ENCODE results near the gene TIGD6.

Gene TIGD6

GRCh38 chr5:150017226-150018005, 17.0 kb upstream of the TIGD6 start:
- H3K36me3 ChIP-seq (ENCODE audit: control insufficient read depth, insufficient read depth, low read length): peaks cover 64% of the 10 kb centered on the region
- no peak overlapping the region for H3K4me3 ChIP-seq (ENCODE audit: insufficient read depth, low read depth, low read length, poor library complexity, severe bottlenecking)
- H3K27ac ChIP-seq (ENCODE audit: insufficient read depth, low read length, poor library complexity, severe bottlenecking): no peak overlapping the region
- no peaks in the 10 kb centered on the region for H3K27me3 ChIP-seq (replicated peaks; ENCODE audit: control insufficient read depth, insufficient read depth, low read length, poor library complexity, severe bottlenecking)
- H3K4me1 ChIP-seq (ENCODE audit: control insufficient read depth, insufficient read depth, low read length, poor library complexity, severe bottlenecking): no peaks in the 10 kb centered on the region
- H3K9me3 ChIP-seq (ENCODE audit: control insufficient read depth, low read length): no peaks in the 10 kb centered on the region
- no peak for DNase-seq

GRCh38 chr5:150016537-150016936, 16.1 kb upstream of the TIGD6 start:
- no peak overlapping the region for H3K27ac ChIP-seq (ENCODE audit: insufficient read depth, low read length, poor library complexity, severe bottlenecking)
- DNase-seq: no peak
- no peak overlapping the region for H3K4me3 ChIP-seq (ENCODE audit: insufficient read depth, low read depth, low read length, poor library complexity, severe bottlenecking)
- H3K4me1 ChIP-seq (ENCODE audit: control insufficient read depth, insufficient read depth, low read length, poor library complexity, severe bottlenecking): no peaks in the 10 kb centered on the region
- no peaks in the 10 kb centered on the region for H3K9me3 ChIP-seq (ENCODE audit: control insufficient read depth, low read length)
- H3K36me3 ChIP-seq (ENCODE audit: control insufficient read depth, insufficient read depth, low read length): peaks cover 62% of the 10 kb centered on the region
- H3K27me3 ChIP-seq (replicated peaks; ENCODE audit: control insufficient read depth, insufficient read depth, low read length, poor library complexity, severe bottlenecking): no peaks in the 10 kb centered on the region

- Histone ChIP-seq H3K4me1 (ENCODE audit: control insufficient read depth, insufficient read depth, low read length, poor library complexity, severe bottlenecking) (no peaks in the 10 kb centered on the region), H3K36me3 (ENCODE audit: control insufficient read depth, insufficient read depth, low read length) (peaks cover 57% of the 10 kb centered on the region), H3K9me3 (ENCODE audit: control insufficient read depth, low read length) (no peaks in the 10 kb centered on the region), H3K4me3 (ENCODE audit: insufficient read depth, low read depth, low read length, poor library complexity, severe bottlenecking) (no peak overlapping the region), H3K27me3 (replicated peaks; ENCODE audit: control insufficient read depth, insufficient read depth, low read length, poor library complexity, severe bottlenecking) (no peaks in the 10 kb centered on the region), H3K27ac (ENCODE audit: insufficient read depth, low read length, poor library complexity, severe bottlenecking) (no peak overlapping the region)
- no peak for DNase-seq
These were observed 15.0 kb upstream of the TIGD6 start for GRCh38 chr5:150015415-150015814.

- Histone ChIP-seq H3K4me3 (ENCODE audit: insufficient read depth, low read depth, low read length, poor library complexity, severe bottlenecking) (no peak overlapping the region), H3K4me1 (ENCODE audit: control insufficient read depth, insufficient read depth, low read length, poor library complexity, severe bottlenecking) (no peaks in the 10 kb centered on the region), H3K9me3 (ENCODE audit: control insufficient read depth, low read length) (no peaks in the 10 kb centered on the region), H3K27ac (ENCODE audit: insufficient read depth, low read length, poor library complexity, severe bottlenecking) (no peak overlapping the region), H3K27me3 (replicated peaks; ENCODE audit: control insufficient read depth, insufficient read depth, low read length, poor library complexity, severe bottlenecking) (no peaks in the 10 kb centered on the region), H3K36me3 (ENCODE audit: control insufficient read depth, insufficient read depth, low read length) (peaks cover 57% of the 10 kb centered on the region)
- DNase-seq: no peak
These were observed 14.0 kb upstream of the TIGD6 start for GRCh38 chr5:150014456-150014855.

- no peaks in the 10 kb centered on the region for H3K27me3 ChIP-seq (replicated peaks; ENCODE audit: control insufficient read depth, insufficient read depth, low read length, poor library complexity, severe bottlenecking)
- no peak overlapping the region for H3K27ac ChIP-seq (ENCODE audit: insufficient read depth, low read length, poor library complexity, severe bottlenecking)
- no peaks in the 10 kb centered on the region for H3K9me3 ChIP-seq (ENCODE audit: control insufficient read depth, low read length)
- H3K4me3 ChIP-seq (ENCODE audit: insufficient read depth, low read depth, low read length, poor library complexity, severe bottlenecking): no peak overlapping the region
- H3K4me1 ChIP-seq (ENCODE audit: control insufficient read depth, insufficient read depth, low read length, poor library complexity, severe bottlenecking): no peaks in the 10 kb centered on the region
- peaks cover 62% of the 10 kb centered on the region for H3K36me3 ChIP-seq (ENCODE audit: control insufficient read depth, insufficient read depth, low read length)
- DNase-seq: no peak
These were observed 13.5 kb upstream of the TIGD6 start for GRCh38 chr5:150013931-150014330.

- DNase-seq: no peak
- Histone ChIP-seq H3K27me3 (replicated peaks; ENCODE audit: control insufficient read depth, insufficient read depth, low read length, poor library complexity, severe bottlenecking) (no peaks in the 10 kb centered on the region), H3K27ac (ENCODE audit: insufficient read depth, low read length, poor library complexity, severe bottlenecking) (no peak overlapping the region), H3K4me3 (ENCODE audit: insufficient read depth, low read depth, low read length, poor library complexity, severe bottlenecking) (no peak overlapping the region), H3K4me1 (ENCODE audit: control insufficient read depth, insufficient read depth, low read length, poor library complexity, severe bottlenecking) (no peaks in the 10 kb centered on the region), H3K36me3 (ENCODE audit: control insufficient read depth, insufficient read depth, low read length) (peaks cover 67% of the 10 kb centered on the region), H3K9me3 (ENCODE audit: control insufficient read depth, low read length) (no peaks in the 10 kb centered on the region)
These were observed 9.4 kb upstream of the TIGD6 start for GRCh38 chr5:150009671-150010387.

- H3K36me3 ChIP-seq (ENCODE audit: control insufficient read depth, insufficient read depth, low read length): peaks cover 49% of the 10 kb centered on the region
These were observed 6.6 kb upstream of the TIGD6 start for GRCh38 chr5:150007050-150007449.

GRCh38 chr5:150006318-150006717, 5.9 kb upstream of the TIGD6 start:
- DNase-seq: no peak
- H3K36me3 ChIP-seq (ENCODE audit: control insufficient read depth, insufficient read depth, low read length): peaks cover 45% of the 10 kb centered on the region
- peaks cover 14% of the 10 kb centered on the region for H3K4me1 ChIP-seq (ENCODE audit: control insufficient read depth, insufficient read depth, low read length, poor library complexity, severe bottlenecking)
- H3K27me3 ChIP-seq (replicated peaks; ENCODE audit: control insufficient read depth, insufficient read depth, low read length, poor library complexity, severe bottlenecking): no peaks in the 10 kb centered on the region
- no peaks in the 10 kb centered on the region for H3K9me3 ChIP-seq (ENCODE audit: control insufficient read depth, low read length)
- H3K27ac ChIP-seq (ENCODE audit: insufficient read depth, low read length, poor library complexity, severe bottlenecking): no peak overlapping the region
- H3K4me3 ChIP-seq (ENCODE audit: insufficient read depth, low read depth, low read length, poor library complexity, severe bottlenecking): no peak overlapping the region

More at GRCh38 chr5:150007050-150007449, 6.6 kb upstream of the TIGD6 start:
- DNase-seq: no peak
- Histone ChIP-seq H3K4me3 (ENCODE audit: insufficient read depth, low read depth, low read length, poor library complexity, severe bottlenecking) (no peak overlapping the region), H3K27me3 (replicated peaks; ENCODE audit: control insufficient read depth, insufficient read depth, low read length, poor library complexity, severe bottlenecking) (no peaks in the 10 kb centered on the region), H3K4me1 (ENCODE audit: control insufficient read depth, insufficient read depth, low read length, poor library complexity, severe bottlenecking) (peaks cover 9% of the 10 kb centered on the region), H3K27ac (ENCODE audit: insufficient read depth, low read length, poor library complexity, severe bottlenecking) (no peak overlapping the region), H3K9me3 (ENCODE audit: control insufficient read depth, low read length) (no peaks in the 10 kb centered on the region)

GRCh38 chr5:150001660-150002486, 1.4 kb upstream of the TIGD6 start:
- peaks cover 19% of the 10 kb centered on the region for H3K4me1 ChIP-seq (ENCODE audit: control insufficient read depth, insufficient read depth, low read length, poor library complexity, severe bottlenecking)
- peak overlapping the region; percentile 64 for H3K27ac ChIP-seq (ENCODE audit: insufficient read depth, low read length, poor library complexity, severe bottlenecking)
- no peaks in the 10 kb centered on the region for H3K9me3 ChIP-seq (ENCODE audit: control insufficient read depth, low read length)
- peak overlapping the region; percentile 75 for H3K4me3 ChIP-seq (ENCODE audit: insufficient read depth, low read depth, low read length, poor library complexity, severe bottlenecking)
- peak; percentile 29 to 50 (median 44) for DNase-seq
- peaks cover 14% of the 10 kb centered on the region for H3K36me3 ChIP-seq (ENCODE audit: control insufficient read depth, insufficient read depth, low read length)
- no peaks in the 10 kb centered on the region for H3K27me3 ChIP-seq (replicated peaks; ENCODE audit: control insufficient read depth, insufficient read depth, low read length, poor library complexity, severe bottlenecking)

Measured in effector memory CD4-positive, alpha-beta T cell (primary cell).